ENCODE results near the gene PDLIM1. TPM values are rescaled to one million over a fixed set of nuclear protein-coding genes. Genes with fewer than 3 reads are reported as not detected.

PDLIM1 gene
- total RNA-seq, result 71.7 and 73.8 TPM in 2 replicates
- long read RNA-seq, transcript PDLIM1-202 (6 exons, 850 nt), result minor isoform, 6 of 399 reads
- long read RNA-seq, transcript PDLIM1-201 (7 exons, 1,452 nt), result major isoform, 380 of 399 reads
- long read RNA-seq, partial matches to known transcripts, result 7 of 399 reads
- long read RNA-seq, other reads (novel, unspliced or antisense), result 6 of 399 reads

GRCh38 chr10:95290461-95291364, at the start of gene PDLIM1:
TSS of gene PDLIM1 (minus strand) at chr10:95291003. CDS start at chr10:95290915, 88 bp downstream.
- DNase-seq (ENCODE audit: extremely low spot score, unreplicated experiment), result peak; percentile 86
- Mint-ChIP-seq H3K4me3 (ENCODE audit: unreplicated experiment) (peak within 1 kb of the TSS; percentile 92), H3K27me3 (ENCODE audit: unreplicated experiment) (no peaks in the 10 kb centered on the region), H3K27ac (ENCODE audit: unreplicated experiment) (peak within 1 kb of the TSS; percentile 76), H3K36me3 (ENCODE audit: unreplicated experiment) (no peaks in the 10 kb centered on the region), H3K4me1 (ENCODE audit: unreplicated experiment) (peaks cover 34% of the 10 kb centered on the region), H3K9me3 (ENCODE audit: unreplicated experiment) (no peaks in the 10 kb centered on the region)
- TF ChIP-seq CTCF (IDR thresholded peaks at IDR 0.05), result peak; percentile 35

- H3K4me1 Mint-ChIP-seq (ENCODE audit: unreplicated experiment), result peaks cover 10% of the 10 kb centered on the region
- TF ChIP-seq CTCF (IDR thresholded peaks at IDR 0.05), result no peak
- H3K9me3 Mint-ChIP-seq (ENCODE audit: unreplicated experiment), result no peaks in the 10 kb centered on the region
- no peaks in the 10 kb centered on the region for H3K27me3 Mint-ChIP-seq (ENCODE audit: unreplicated experiment)
- DNase-seq (ENCODE audit: extremely low spot score, unreplicated experiment), result no peak
- H3K36me3 Mint-ChIP-seq (ENCODE audit: unreplicated experiment), result no peaks in the 10 kb centered on the region
- H3K4me3 Mint-ChIP-seq (ENCODE audit: unreplicated experiment), result no peak overlapping the region
- no peak overlapping the region for H3K27ac Mint-ChIP-seq (ENCODE audit: unreplicated experiment)
Measured at GRCh38 chr10:95339863-95340262, 49.1 kb upstream of the PDLIM1 start.

DNA sequence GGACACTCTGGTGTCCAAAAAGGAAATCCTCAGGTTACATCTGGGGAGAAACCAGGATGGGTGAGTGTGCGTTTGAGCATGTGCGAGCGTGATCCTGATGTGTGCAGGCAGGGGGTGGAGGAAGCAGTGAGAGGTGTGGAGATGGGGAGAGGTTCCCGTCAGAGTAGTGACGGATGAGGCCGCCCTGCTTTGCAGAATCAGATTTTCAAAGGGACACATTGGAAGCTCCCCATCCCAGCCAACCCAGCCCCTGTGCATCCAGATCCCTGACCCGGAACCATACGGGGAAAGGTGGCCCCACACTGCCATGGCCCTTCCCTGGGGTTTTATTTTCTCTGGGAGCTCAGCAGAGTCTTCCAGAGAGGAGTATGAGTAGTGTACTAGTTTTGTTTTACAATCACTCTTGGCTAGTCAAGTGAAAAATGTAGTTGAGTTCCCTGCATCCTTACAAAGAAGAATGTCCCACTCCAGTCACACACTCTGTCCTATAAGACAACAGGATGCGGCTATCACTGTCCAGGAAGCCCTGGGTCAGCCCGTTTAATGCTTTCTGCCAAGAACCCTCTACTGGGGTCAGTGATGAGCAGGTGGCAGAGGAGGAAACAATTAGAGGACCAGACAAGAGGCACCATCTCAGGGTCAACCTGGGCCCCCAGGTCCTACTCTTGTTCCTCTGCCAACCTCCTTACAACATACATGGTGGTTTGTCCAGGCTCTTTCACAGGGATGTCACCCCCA, 46.8 kb upstream of the PDLIM1 start:
- no peaks in the 10 kb centered on the region for H3K27me3 Mint-ChIP-seq (ENCODE audit: unreplicated experiment)
- no peak for TF ChIP-seq CTCF (IDR thresholded peaks at IDR 0.05)
- H3K4me3 Mint-ChIP-seq (ENCODE audit: unreplicated experiment), result no peak overlapping the region
- peaks cover 20% of the 10 kb centered on the region for H3K4me1 Mint-ChIP-seq (ENCODE audit: unreplicated experiment)
- no peaks in the 10 kb centered on the region for H3K36me3 Mint-ChIP-seq (ENCODE audit: unreplicated experiment)
- no peak overlapping the region for H3K27ac Mint-ChIP-seq (ENCODE audit: unreplicated experiment)
- DNase-seq (ENCODE audit: extremely low spot score, unreplicated experiment), result no peak
- no peaks in the 10 kb centered on the region for H3K9me3 Mint-ChIP-seq (ENCODE audit: unreplicated experiment)

- Mint-ChIP-seq H3K9me3 (ENCODE audit: unreplicated experiment) (no peaks in the 10 kb centered on the region), H3K27ac (ENCODE audit: unreplicated experiment) (no peak overlapping the region), H3K4me1 (ENCODE audit: unreplicated experiment) (peaks cover 17% of the 10 kb centered on the region), H3K36me3 (ENCODE audit: unreplicated experiment) (no peaks in the 10 kb centered on the region), H3K4me3 (ENCODE audit: unreplicated experiment) (no peak overlapping the region), H3K27me3 (ENCODE audit: unreplicated experiment) (no peaks in the 10 kb centered on the region)
- TF ChIP-seq CTCF (IDR thresholded peaks at IDR 0.05), result no peak
- DNase-seq (ENCODE audit: extremely low spot score, unreplicated experiment), result no peak
Measured at GRCh38 chr10:95336702-95337101, 45.9 kb upstream of the PDLIM1 start.
